ENCODE data around the gene PRPF4.

GRCh38 chr9:113309204-113309813, 33.9 kb downstream of the PRPF4 start:
- no peak for TF ChIP-seq TEAD4 (IDR thresholded peaks at IDR 0.05)
- TF ChIP-seq RAD21 (IDR thresholded peaks at IDR 0.05; ENCODE audit: low read depth) = peak; percentile 85
- TF ChIP-seq TAF1 (IDR thresholded peaks at IDR 0.05; ENCODE audit: low read depth) = no peak
- TF ChIP-seq, protein P1, sequence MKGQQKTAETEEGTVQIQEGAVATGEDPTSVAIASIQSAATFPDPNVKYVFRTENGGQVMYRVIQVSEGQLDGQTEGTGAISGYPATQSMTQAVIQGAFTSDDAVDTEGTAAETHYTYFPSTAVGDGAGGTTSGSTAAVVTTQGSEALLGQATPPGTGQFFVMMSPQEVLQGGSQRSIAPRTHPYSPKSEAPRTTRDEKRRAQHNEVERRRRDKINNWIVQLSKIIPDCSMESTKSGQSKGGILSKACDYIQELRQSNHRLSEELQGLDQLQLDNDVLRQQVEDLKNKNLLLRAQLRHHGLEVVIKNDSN (IDR thresholded peaks at IDR 0.05) = no peak
- no peak for TF ChIP-seq CEBPB (IDR thresholded peaks at IDR 0.05)
- TF ChIP-seq FOXM1 (IDR thresholded peaks at IDR 0.05; ENCODE audit: borderline replicate concordance, low read depth) = no peak
- no peak for TF ChIP-seq EP300 (IDR thresholded peaks at IDR 0.05; ENCODE audit: borderline replicate concordance)
- TF ChIP-seq ZBTB7A (IDR thresholded peaks at IDR 0.05; ENCODE audit: low read depth) = no peak
- TF ChIP-seq, protein P2, sequence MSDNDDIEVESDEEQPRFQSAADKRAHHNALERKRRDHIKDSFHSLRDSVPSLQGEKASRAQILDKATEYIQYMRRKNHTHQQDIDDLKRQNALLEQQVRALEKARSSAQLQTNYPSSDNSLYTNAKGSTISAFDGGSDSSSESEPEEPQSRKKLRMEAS (IDR thresholded peaks at IDR 0.05) = no peak
- TF ChIP-seq YY1 (IDR thresholded peaks at IDR 0.05; ENCODE audit: low read depth) = no peak

Data from Ishikawa (cell line).